MCF 10A (cell line): Measurements from ENCODE around the gene RCAN3. TPM values are rescaled to one million over a fixed set of nuclear protein-coding genes. Genes with fewer than 3 reads are reported as not detected.

Source experiments
- BruUV-seq: library from RNA; stranded (reverse); fragments of 400-500 nt; replicated peaks from 2 replicates; lab custom pipeline; 2021; lab: Mats Ljungman, UMichigan
- CTCF ChIA-PET: fragments of 300-600 bp; sonication (Branson Sonifier 250); formaldehyde crosslinking; extraction: SDS; loops from one replicate; lab custom pipeline; 2021; ENCODE audit warnings: antibody characterized with exemption, inconsistent platforms; lab: Yijun Ruan, JAX
- POLR2A ChIA-PET: fragments of 300-600, 350-650 bp; sonication (Branson Sonifier 250); formaldehyde crosslinking; extraction: SDS; loops from one replicate; lab custom pipeline; 2020; ENCODE audit warnings: antibody characterized with exemption, inconsistent platforms; lab: Yijun Ruan, JAX
- DNase-seq: peaks from one replicate; pipeline ENCODE4 v3.0.0-alpha.2; 2018; ENCODE audit not compliant: unreplicated experiment
- H3K27ac Mint-ChIP-seq: one replicate; pipeline ENCODE4 v1.8.0; 2022; ENCODE audit warnings: mild to moderate bottlenecking, low read depth, mixed read lengths; ENCODE audit not compliant: unreplicated experiment
- H3K27me3 Mint-ChIP-seq: one replicate; pipeline ENCODE4 v1.8.0; 2022; ENCODE audit warnings: mixed read lengths; ENCODE audit not compliant: insufficient read depth, unreplicated experiment
- H3K36me3 Mint-ChIP-seq: one replicate; pipeline ENCODE4 v1.8.0; 2022; ENCODE audit warnings: mild to moderate bottlenecking, moderate library complexity, mixed read lengths; ENCODE audit not compliant: insufficient read depth, unreplicated experiment
- H3K4me1 Mint-ChIP-seq: one replicate; pipeline ENCODE4 v1.8.0; 2022; ENCODE audit warnings: mixed read lengths; ENCODE audit not compliant: insufficient read depth, unreplicated experiment
- H3K4me3 Mint-ChIP-seq: one replicate; pipeline ENCODE4 v1.8.0; 2022; ENCODE audit warnings: mild to moderate bottlenecking, moderate library complexity, mixed read lengths; ENCODE audit not compliant: unreplicated experiment
- H3K9me3 Mint-ChIP-seq: one replicate; pipeline ENCODE4 v1.8.0; 2022; ENCODE audit warnings: mixed read lengths; ENCODE audit not compliant: unreplicated experiment
- intact Hi-C: fragments of 100-400 bp; cut with micrococcal nuclease; formaldehyde crosslinking; loops from 2 replicates; pipeline ENCODE4 v1.14.1; 2022
- total RNA-seq: library from RNA; stranded (reverse); gene quantifications from 2 replicates; pipeline ENCODE4 v1.2.3, GENCODE V29; 2022
- TF ChIP-seq, protein P1 (sequence below): fragments of 200-600 bp; IDR thresholded peaks from one replicate; pipeline ENCODE4 v1.8.0; 2022; ENCODE audit warnings: antibody characterized with exemption, mild to moderate bottlenecking; ENCODE audit not compliant: unreplicated experiment

The RCAN3 gene
- total RNA-seq, 1 experiment from 2014 or later = 6.1 TPM

DNA sequence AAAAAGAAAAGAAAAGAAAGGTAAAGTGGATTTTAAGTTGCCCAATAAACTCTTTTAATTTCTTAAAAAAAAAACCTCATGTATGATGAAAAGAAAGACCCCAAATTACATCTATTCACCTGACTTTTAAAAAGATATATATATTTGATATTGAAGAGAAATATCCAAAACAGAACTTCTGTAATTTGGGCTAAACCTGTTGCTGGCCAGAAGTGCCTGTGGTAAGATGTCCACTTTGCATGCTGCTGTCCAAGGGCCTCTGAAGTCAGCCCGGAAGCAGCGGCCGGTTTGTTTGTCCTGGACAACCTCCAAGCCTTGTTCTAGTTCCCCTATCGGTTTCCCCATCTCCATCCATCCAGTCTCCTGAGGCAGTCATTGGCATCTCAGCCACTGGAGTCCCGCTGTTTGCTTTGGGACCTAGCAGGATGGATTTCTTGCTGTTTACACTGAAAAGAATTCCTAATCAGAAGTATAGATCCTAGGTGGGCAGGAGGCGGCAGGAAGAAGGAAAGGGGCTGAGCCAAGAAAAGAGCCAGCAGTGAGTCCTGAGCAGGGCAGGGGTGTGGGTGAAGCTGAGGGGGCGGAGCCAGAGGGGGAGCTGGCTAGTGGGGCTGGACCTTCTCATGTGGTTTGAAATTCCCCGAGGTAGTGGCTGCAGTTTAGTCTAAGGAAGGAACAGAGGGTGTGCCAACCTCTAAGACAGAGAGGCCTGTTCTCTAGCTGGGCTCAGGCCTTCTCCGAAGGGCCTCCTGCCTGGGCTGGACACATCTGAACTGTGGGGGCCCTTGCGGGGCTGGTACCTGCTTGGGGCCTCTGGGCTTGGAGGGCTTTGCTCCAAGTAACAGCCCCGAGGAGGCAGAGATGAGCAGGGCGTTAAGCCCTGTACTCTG is 56.5 kb downstream of the RCAN3 start:
- Mint-ChIP-seq H3K36me3 (no peaks in the 10 kb centered on the region), H3K27ac (no peak overlapping the region), H3K27me3 (peaks cover 11% of the 10 kb centered on the region), H3K9me3 (no peaks in the 10 kb centered on the region), H3K4me3 (no peak overlapping the region), H3K4me1 (peaks cover 10% of the 10 kb centered on the region)
- peak; percentile 87 for DNase-seq
- CTCF ChIA-PET = interaction anchor here (1.2 kb wide), 1 partner anchor 168 kb away, joined by 3 read pairs; no protein-coding TSS in a partner anchor
- BruUV-seq = no TSS peak
- intact Hi-C loops = no loop called here
- TF ChIP-seq, protein P1, sequence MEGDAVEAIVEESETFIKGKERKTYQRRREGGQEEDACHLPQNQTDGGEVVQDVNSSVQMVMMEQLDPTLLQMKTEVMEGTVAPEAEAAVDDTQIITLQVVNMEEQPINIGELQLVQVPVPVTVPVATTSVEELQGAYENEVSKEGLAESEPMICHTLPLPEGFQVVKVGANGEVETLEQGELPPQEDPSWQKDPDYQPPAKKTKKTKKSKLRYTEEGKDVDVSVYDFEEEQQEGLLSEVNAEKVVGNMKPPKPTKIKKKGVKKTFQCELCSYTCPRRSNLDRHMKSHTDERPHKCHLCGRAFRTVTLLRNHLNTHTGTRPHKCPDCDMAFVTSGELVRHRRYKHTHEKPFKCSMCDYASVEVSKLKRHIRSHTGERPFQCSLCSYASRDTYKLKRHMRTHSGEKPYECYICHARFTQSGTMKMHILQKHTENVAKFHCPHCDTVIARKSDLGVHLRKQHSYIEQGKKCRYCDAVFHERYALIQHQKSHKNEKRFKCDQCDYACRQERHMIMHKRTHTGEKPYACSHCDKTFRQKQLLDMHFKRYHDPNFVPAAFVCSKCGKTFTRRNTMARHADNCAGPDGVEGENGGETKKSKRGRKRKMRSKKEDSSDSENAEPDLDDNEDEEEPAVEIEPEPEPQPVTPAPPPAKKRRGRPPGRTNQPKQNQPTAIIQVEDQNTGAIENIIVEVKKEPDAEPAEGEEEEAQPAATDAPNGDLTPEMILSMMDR = no peak
- POLR2A ChIA-PET = no interaction called here

DNA sequence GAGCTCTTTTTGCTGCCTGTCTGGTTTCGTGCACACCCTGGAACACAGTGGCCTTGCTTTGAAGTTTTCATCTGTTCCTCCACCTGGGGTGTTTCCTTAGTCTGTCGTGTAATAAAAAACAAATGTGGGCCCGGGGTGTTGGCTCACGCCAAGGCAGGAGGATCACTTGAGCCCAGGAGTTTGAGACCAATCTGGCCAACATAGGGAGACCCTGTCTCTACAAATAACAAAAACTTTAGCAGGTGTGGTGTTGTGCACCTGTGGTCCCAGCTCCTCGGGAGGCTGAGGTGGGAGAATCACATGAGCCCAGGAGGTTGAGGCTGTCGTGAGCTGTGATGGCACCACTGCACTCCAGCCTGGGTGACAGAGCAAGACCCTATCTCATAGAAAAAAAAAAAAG is 57.7 kb downstream of the RCAN3 start:
- Mint-ChIP-seq H3K4me1 (peaks cover 10% of the 10 kb centered on the region), H3K36me3 (no peaks in the 10 kb centered on the region), H3K27me3 (peaks cover 7% of the 10 kb centered on the region), H3K27ac (no peak overlapping the region), H3K4me3 (no peak overlapping the region), H3K9me3 (no peaks in the 10 kb centered on the region)
- DNase-seq = no peak
- BruUV-seq = no TSS peak
- TF ChIP-seq, protein P1 = no peak
- ChIA-PET CTCF (interaction anchor here (0.6 to 1.5 kb wide), 4 partner anchors 10 to 34 kb away, joined by 3 to 4 read pairs (median 4); no protein-coding TSS in a partner anchor), POLR2A (no interaction called here)
- intact Hi-C loops = no loop called here

GRCh38 chr1:24562625-24563024 is 60.0 kb downstream of the RCAN3 start:
- H3K4me1 Mint-ChIP-seq = peaks cover 10% of the 10 kb centered on the region
- TF ChIP-seq, protein P1 = no peak
- BruUV-seq = no TSS peak
- ChIA-PET POLR2A (no interaction called here), CTCF (interaction anchor here (1.5 kb wide), 1 partner anchor 24 kb away, joined by 5 read pairs; no protein-coding TSS in a partner anchor)
- no peaks in the 10 kb centered on the region for H3K27me3 Mint-ChIP-seq
- no peak overlapping the region for H3K27ac Mint-ChIP-seq
- no peaks in the 10 kb centered on the region for H3K36me3 Mint-ChIP-seq
- H3K9me3 Mint-ChIP-seq = no peaks in the 10 kb centered on the region
- H3K4me3 Mint-ChIP-seq = no peak overlapping the region
- peak; percentile 70 for DNase-seq
- intact Hi-C loops = no loop called here

GRCh38 chr1:24564695-24565094 is 62.1 kb downstream of the RCAN3 start:
- peaks cover 10% of the 10 kb centered on the region for H3K4me1 Mint-ChIP-seq
- H3K27me3 Mint-ChIP-seq = no peaks in the 10 kb centered on the region
- BruUV-seq = no TSS peak
- ChIA-PET CTCF (interaction anchor here (1.8 kb wide), 1 partner anchor 171 kb away, joined by 7 read pairs; no protein-coding TSS in a partner anchor), POLR2A (no interaction called here)
- H3K9me3 Mint-ChIP-seq = no peaks in the 10 kb centered on the region
- H3K36me3 Mint-ChIP-seq = no peaks in the 10 kb centered on the region
- no peak for DNase-seq
- H3K27ac Mint-ChIP-seq = no peak overlapping the region
- TF ChIP-seq, protein P1 = no peak
- intact Hi-C loops = no loop called here
- H3K4me3 Mint-ChIP-seq = no peak overlapping the region
